GM18858 (cell line): ENCODE data around the gene LRP1-AS.

Experiments
- ATAC-seq: cut with Tn5 transposase; IDR thresholded peaks from one replicate; pipeline ENCODE4 v1.9.1; 2021; ENCODE audit not compliant: unreplicated experiment

Gene LRP1-AS

GRCh38 chr12:57146961-57147944, at the start of gene LRP1-AS:
Gene LRP1-AS (minus strand): TSS chr12:57147619.
- no peak for ATAC-seq

GRCh38 chr12:57196956-57197355, 49.5 kb upstream of the LRP1-AS start:
- ATAC-seq: no peak

- no peak for ATAC-seq
Observed at GRCh38 chr12:57196439-57196838, 49.0 kb upstream of the LRP1-AS start.

- no peak for ATAC-seq
Observed at GRCh38 chr12:57195611-57196371, 48.4 kb upstream of the LRP1-AS start.

- ATAC-seq: no peak
Observed at GRCh38 chr12:57195186-57195585, 47.8 kb upstream of the LRP1-AS start.

GRCh38 chr12:57194253-57194652, 46.8 kb upstream of the LRP1-AS start:
- no peak for ATAC-seq

GRCh38 chr12:57193706-57194245, 46.4 kb upstream of the LRP1-AS start:
- ATAC-seq: no peak

- ATAC-seq: no peak
Observed at GRCh38 chr12:57192920-57193319, 45.5 kb upstream of the LRP1-AS start.

GRCh38 chr12:57191410-57191809, 44.0 kb upstream of the LRP1-AS start:
- no peak for ATAC-seq

GRCh38 chr12:57190821-57191220, 43.4 kb upstream of the LRP1-AS start:
- ATAC-seq: no peak

GRCh38 chr12:57190037-57190436, 42.6 kb upstream of the LRP1-AS start:
- ATAC-seq: no peak

- no peak for ATAC-seq
Observed at GRCh38 chr12:57188090-57188425, 40.6 kb upstream of the LRP1-AS start.

- ATAC-seq: no peak
Observed at GRCh38 chr12:57187222-57188089, 40.0 kb upstream of the LRP1-AS start.

GRCh38 chr12:57185906-57186508, 38.6 kb upstream of the LRP1-AS start:
- ATAC-seq: no peak

- ATAC-seq: no peak
Observed at GRCh38 chr12:57185403-57185802, 38.0 kb upstream of the LRP1-AS start.

GRCh38 chr12:57183939-57184725, 36.7 kb upstream of the LRP1-AS start:
- no peak for ATAC-seq

GRCh38 chr12:57182918-57183575, 35.6 kb upstream of the LRP1-AS start:
- no peak for ATAC-seq

- ATAC-seq: no peak
Observed at GRCh38 chr12:57181561-57182155, 34.2 kb upstream of the LRP1-AS start.

- no peak for ATAC-seq
Observed at GRCh38 chr12:57181072-57181471, 33.7 kb upstream of the LRP1-AS start.
